HG02973 (cell line): ENCODE measurements around the gene SMIM8.

Source experiments
- ATAC-seq: cut with Tn5 transposase; IDR thresholded peaks from one replicate; pipeline ENCODE4 v1.9.1; 2021; ENCODE audit warnings: moderate library complexity; ENCODE audit not compliant: unreplicated experiment

Gene SMIM8

DNA sequence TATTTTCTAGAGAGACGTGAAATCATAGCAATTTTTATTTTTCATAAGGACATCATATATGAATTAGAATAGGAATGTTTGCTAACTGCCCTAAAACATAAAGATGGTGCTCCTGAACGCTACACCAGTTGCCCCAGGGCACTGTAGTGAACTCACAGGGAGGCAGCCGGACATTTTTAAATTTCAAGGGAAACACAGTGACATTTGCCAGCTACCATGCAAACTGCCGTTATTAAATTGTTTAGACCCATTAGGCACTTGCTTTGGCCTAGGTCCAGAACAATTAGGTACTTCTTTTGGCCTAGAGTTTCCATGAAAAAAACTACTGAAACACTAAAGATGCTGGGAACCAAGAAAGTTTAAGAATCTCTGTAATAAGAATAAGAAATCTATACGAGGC, 60.5 kb downstream of the SMIM8 start:
- ATAC-seq, result no peak

- no peak for ATAC-seq
Observed at GRCh38 chr6:87384038-87384437, 61.6 kb downstream of the SMIM8 start.

DNA sequence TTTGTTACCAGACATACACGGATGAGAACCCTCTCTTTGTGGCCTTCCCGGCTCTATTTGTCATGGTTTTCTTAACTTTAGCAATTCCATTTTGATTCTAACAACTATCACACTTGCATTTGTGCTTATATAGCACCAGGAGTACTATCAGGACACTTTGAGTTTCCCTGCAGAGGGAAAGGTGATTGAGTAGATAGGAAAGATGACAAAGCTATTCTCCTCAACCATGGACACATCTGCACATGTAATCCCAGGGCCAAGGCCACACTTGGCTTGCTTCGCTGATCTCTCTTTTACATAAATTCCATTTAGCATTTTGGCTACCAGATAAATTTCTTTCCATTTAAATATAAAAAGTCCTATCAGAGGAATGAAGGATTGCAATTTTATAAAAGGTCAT, 62.1 kb downstream of the SMIM8 start:
- no peak for ATAC-seq

GRCh38 chr6:87391334-87391733, 68.9 kb downstream of the SMIM8 start:
- ATAC-seq, result no peak
